A549 (cell line): ENCODE measurements around the gene IMP4.

ENCODE experiments used
- CBX2 ChIP-seq: fragments of 200-600 bp; sonication (generic); IDR thresholded peaks from 2 replicates; pipeline ENCODE4 v1.6.1; 2016; ENCODE audit warnings: low read depth, mild to moderate bottlenecking, borderline replicate concordance
- CEBPB ChIP-seq, 2 experiments: fragments of >200 bp in 1 of 2; sonication (Bioruptor Twin) in 1 of 2; formaldehyde crosslinking in 1 of 2; IDR thresholded peaks; 2 replicates each; pipeline ENCODE4 v1.6.1; 2012 to 2016
- ESRRA ChIP-seq: fragments of 150-350 bp; IDR thresholded peaks from 2 replicates; pipeline ENCODE4 v1.6.1; 2014; ENCODE audit warnings: mild to moderate bottlenecking, low read length, borderline replicate concordance
- FOSL2 ChIP-seq, 2 experiments: fragments of 450-650 bp in 1 of 2; fragments of >200 bp in 1 of 2; sonication (Bioruptor Twin) in 1 of 2; formaldehyde crosslinking; IDR thresholded peaks; 2 replicates each; pipeline versions ENCODE4 v1.5.0 to v1.6.1; 2016 to 2020; ENCODE audit warnings: mild to moderate bottlenecking in 1 of 2, moderate library complexity in 1 of 2
- POLR2A ChIP-seq: IDR thresholded peaks from 2 replicates; pipeline ENCODE4 v1.6.1; 2012; ENCODE audit warnings: mild to moderate bottlenecking, low read length
- SMC3 ChIP-seq: fragments of >200 bp; sonication (Bioruptor Twin); formaldehyde crosslinking; IDR thresholded peaks from 3 replicates; pipeline ENCODE4 v1.6.1; 2018; ENCODE audit warnings: inconsistent platforms
- ZC3H11A ChIP-seq: fragments of 450-650 bp; IDR thresholded peaks from 2 replicates; pipeline ENCODE4 v1.6.1; 2014; ENCODE audit warnings: antibody characterized with exemption, mild to moderate bottlenecking
- TF ChIP-seq, protein P1 (sequence below): fragments of >200 bp; sonication (Bioruptor Twin); formaldehyde crosslinking; IDR thresholded peaks from 3 replicates; pipeline ENCODE4 v1.5.1; 2016
- TF ChIP-seq, protein P2 (sequence below): fragments of 200-600 bp; sonication (generic); IDR thresholded peaks from 2 replicates; pipeline ENCODE4 v1.6.1; 2016; ENCODE audit warnings: antibody characterized with exemption, mild to moderate bottlenecking, moderate library complexity
- TF ChIP-seq, protein P3 (sequence below): IDR thresholded peaks from 2 replicates; pipeline ENCODE4 v1.6.1; 2012

DNA sequence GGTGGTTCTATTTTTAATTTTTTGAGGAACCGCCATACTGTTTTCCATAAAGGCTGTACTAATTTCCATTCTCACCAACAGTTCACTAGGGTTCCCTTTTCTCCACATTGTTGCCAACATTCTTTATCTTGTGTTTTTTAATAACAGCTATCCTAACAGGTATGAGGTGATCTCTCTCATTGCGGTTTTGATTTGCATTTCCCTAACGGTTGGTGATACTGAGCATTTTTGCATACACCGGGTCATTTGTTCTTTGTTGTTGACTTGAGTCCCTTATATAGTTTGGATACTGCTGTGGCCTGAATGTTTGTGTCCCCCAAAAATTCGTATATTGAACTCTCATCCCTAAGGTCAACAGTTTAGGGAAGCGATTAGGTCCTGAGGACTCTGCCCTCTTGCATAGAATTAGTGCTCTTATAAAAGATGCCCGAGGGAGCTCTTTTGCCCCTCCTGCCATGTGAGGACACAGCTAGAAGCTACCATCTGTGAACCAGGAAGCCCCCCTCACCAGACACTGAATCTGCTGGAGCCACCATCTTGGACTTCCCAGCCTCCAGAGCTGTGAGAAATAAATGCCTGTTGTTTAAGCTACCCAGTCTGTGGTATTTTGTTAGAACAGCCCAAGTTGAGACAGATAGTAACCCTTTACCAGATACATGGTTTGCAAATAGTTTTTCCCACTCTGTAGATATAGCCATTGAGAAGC, 4.7 kb downstream of the IMP4 start:
- TF ChIP-seq CEBPB (IDR thresholded peaks at IDR 0.05) (no peak), POLR2A (no peak), SMC3 (no peak), FOSL2 (IDR thresholded peaks at IDR 0.05) (no peak), FOSL2 (CRISPR knock-in tag; IDR thresholded peaks at IDR 0.05) (no peak), ESRRA (no peak), CBX2 (no peak), ZC3H11A (no peak)
- TF ChIP-seq, protein P1, sequence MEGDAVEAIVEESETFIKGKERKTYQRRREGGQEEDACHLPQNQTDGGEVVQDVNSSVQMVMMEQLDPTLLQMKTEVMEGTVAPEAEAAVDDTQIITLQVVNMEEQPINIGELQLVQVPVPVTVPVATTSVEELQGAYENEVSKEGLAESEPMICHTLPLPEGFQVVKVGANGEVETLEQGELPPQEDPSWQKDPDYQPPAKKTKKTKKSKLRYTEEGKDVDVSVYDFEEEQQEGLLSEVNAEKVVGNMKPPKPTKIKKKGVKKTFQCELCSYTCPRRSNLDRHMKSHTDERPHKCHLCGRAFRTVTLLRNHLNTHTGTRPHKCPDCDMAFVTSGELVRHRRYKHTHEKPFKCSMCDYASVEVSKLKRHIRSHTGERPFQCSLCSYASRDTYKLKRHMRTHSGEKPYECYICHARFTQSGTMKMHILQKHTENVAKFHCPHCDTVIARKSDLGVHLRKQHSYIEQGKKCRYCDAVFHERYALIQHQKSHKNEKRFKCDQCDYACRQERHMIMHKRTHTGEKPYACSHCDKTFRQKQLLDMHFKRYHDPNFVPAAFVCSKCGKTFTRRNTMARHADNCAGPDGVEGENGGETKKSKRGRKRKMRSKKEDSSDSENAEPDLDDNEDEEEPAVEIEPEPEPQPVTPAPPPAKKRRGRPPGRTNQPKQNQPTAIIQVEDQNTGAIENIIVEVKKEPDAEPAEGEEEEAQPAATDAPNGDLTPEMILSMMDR, result no peak
- TF ChIP-seq, protein P2, sequence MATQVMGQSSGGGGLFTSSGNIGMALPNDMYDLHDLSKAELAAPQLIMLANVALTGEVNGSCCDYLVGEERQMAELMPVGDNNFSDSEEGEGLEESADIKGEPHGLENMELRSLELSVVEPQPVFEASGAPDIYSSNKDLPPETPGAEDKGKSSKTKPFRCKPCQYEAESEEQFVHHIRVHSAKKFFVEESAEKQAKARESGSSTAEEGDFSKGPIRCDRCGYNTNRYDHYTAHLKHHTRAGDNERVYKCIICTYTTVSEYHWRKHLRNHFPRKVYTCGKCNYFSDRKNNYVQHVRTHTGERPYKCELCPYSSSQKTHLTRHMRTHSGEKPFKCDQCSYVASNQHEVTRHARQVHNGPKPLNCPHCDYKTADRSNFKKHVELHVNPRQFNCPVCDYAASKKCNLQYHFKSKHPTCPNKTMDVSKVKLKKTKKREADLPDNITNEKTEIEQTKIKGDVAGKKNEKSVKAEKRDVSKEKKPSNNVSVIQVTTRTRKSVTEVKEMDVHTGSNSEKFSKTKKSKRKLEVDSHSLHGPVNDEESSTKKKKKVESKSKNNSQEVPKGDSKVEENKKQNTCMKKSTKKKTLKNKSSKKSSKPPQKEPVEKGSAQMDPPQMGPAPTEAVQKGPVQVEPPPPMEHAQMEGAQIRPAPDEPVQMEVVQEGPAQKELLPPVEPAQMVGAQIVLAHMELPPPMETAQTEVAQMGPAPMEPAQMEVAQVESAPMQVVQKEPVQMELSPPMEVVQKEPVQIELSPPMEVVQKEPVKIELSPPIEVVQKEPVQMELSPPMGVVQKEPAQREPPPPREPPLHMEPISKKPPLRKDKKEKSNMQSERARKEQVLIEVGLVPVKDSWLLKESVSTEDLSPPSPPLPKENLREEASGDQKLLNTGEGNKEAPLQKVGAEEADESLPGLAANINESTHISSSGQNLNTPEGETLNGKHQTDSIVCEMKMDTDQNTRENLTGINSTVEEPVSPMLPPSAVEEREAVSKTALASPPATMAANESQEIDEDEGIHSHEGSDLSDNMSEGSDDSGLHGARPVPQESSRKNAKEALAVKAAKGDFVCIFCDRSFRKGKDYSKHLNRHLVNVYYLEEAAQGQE, result no peak
- TF ChIP-seq, protein P3, sequence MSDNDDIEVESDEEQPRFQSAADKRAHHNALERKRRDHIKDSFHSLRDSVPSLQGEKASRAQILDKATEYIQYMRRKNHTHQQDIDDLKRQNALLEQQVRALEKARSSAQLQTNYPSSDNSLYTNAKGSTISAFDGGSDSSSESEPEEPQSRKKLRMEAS, result no peak
